GM12892 (cell line): ENCODE data around the gene OTUD1.

Experiments used
- POLR2A ChIP-seq: IDR thresholded peaks from 2 replicates; pipeline ENCODE4 v1.6.1; 2011; ENCODE audit warnings: low read depth, low read length, control low read depth
- POLR2AphosphoS5 ChIP-seq: IDR thresholded peaks from 2 replicates; pipeline ENCODE4 v1.6.1; 2011; ENCODE audit warnings: low read depth, low read length, control low read depth
- TAF1 ChIP-seq: IDR thresholded peaks from 2 replicates; pipeline ENCODE4 v1.6.1; 2011; ENCODE audit warnings: low read depth, mild to moderate bottlenecking, control low read depth, low read length, borderline replicate concordance

DNA sequence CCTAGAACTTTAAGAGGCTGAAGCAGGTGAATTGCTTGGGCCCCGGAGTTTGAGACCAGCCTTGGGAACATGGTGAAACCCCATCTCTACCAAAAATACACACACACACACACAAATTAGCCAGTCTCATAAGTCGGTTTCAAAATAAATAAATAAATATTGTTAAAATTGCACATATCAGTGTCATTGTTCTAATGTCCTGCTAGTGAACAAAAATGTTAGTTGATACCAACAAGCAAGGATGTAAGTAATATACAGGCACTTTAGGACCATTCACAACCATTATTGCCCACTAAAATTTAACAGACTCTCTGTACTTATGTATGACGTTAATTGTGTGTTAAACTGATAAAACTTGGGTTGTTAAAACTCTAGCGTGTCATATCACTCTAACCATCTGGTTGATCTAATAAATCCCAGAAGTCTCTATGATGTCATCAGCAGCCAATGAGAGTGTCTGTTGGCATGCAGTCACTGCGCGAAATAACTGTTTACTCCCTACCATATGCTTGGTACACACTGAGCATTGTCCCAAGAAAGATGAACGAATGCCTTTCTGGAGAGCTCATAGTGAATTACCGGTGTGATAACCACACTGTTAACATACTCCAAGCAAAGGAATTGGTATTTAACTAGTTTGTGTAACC lies 30.4 kb upstream of the OTUD1 start:
- TF ChIP-seq POLR2A (no peak), POLR2AphosphoS5 (no peak), TAF1 (no peak)
